ENCODE results near the gene AP3B2.
"Not testable (repeated sequence)": the region's sequence is repeated elsewhere in the genome, so short reads cannot be mapped to it uniquely, and the experiment has no call there.

The AP3B2 gene

GRCh38 chr15:82709421-82710207 is at the start of gene AP3B2:
AP3B2 (minus strand) TSS chr15:82709875; CDS start chr15:82709706, 169 bp downstream.
- peak; percentile 65 for DNase-seq

- no peak for DNase-seq
These were observed 41.6 kb upstream of the AP3B2 start for GRCh38 chr15:82751308-82751707.

- no peak for DNase-seq
These were observed 41.1 kb upstream of the AP3B2 start for GRCh38 chr15:82750831-82751180.

GRCh38 chr15:82749951-82750830 is 40.5 kb upstream of the AP3B2 start:
- DNase-seq: peak; percentile 84

GRCh38 chr15:82748315-82748714 is 38.6 kb upstream of the AP3B2 start:
- no peak for DNase-seq

GRCh38 chr15:82743810-82744209 is 34.1 kb upstream of the AP3B2 start:
- no peak for DNase-seq

- DNase-seq: no peak
These were observed 32.5 kb upstream of the AP3B2 start for GRCh38 chr15:82742134-82742533.

GRCh38 chr15:82739086-82739485 is 29.4 kb upstream of the AP3B2 start:
- no peak for DNase-seq

- no peak for DNase-seq
These were observed 28.3 kb upstream of the AP3B2 start for GRCh38 chr15:82737975-82738374.

- DNase-seq: no peak
These were observed 21.9 kb upstream of the AP3B2 start for GRCh38 chr15:82731527-82731926.

GRCh38 chr15:82730022-82730530 is 20.4 kb upstream of the AP3B2 start:
- DNase-seq: no peak

GRCh38 chr15:82726816-82727215 is 17.1 kb upstream of the AP3B2 start:
- DNase-seq: no peak

GRCh38 chr15:82715003-82715402 is 5.3 kb upstream of the AP3B2 start:
- no peak for DNase-seq

GRCh38 chr15:82714016-82714415 is 4.3 kb upstream of the AP3B2 start:
- DNase-seq: no peak

GRCh38 chr15:82712036-82712435 is 2.4 kb upstream of the AP3B2 start:
- DNase-seq: no peak

- no peak for DNase-seq
These were observed 1.3 kb upstream of the AP3B2 start for GRCh38 chr15:82710926-82711490.

- no peak for DNase-seq
These were observed 507 bp upstream of the AP3B2 start for GRCh38 chr15:82710208-82710555.

- DNase-seq: no peak
These were observed 624 bp downstream of the AP3B2 start for GRCh38 chr15:82709081-82709420.

- not testable (repeated sequence) for DNase-seq
These were observed 3.8 kb downstream of the AP3B2 start for GRCh38 chr15:82705856-82706255.

GRCh38 chr15:82699726-82700125 is 9.9 kb downstream of the AP3B2 start:
- DNase-seq: no peak

GRCh38 chr15:82698711-82699345 is 10.8 kb downstream of the AP3B2 start:
- DNase-seq: no peak

GRCh38 chr15:82697735-82698407 is 11.8 kb downstream of the AP3B2 start:
- no peak for DNase-seq

- no peak for DNase-seq
These were observed 17.5 kb downstream of the AP3B2 start for GRCh38 chr15:82692171-82692570.

Measured in CD4-positive, alpha-beta T cell treated with Interleukin-15 for 1 hour (primary cell).